Caco-2 (cell line): Measurements from ENCODE around the gene GALNS. TPM values are rescaled to one million over a fixed set of nuclear protein-coding genes. Genes with fewer than 3 reads are reported as not detected.
A peak's percentile ranks its signal among the peaks of the same experiment; 100 is the strongest.

Source experiments
- BruUV-seq: library from RNA; stranded (reverse); fragments of 400-500 nt; replicated peaks from 2 replicates; lab custom pipeline; 2021; lab: Mats Ljungman, UMichigan
- CTCF ChIA-PET: fragments of 300-600 bp; sonication (Branson Sonifier 250); formaldehyde crosslinking; loops from one replicate; lab custom pipeline; 2022; ENCODE audit warnings: antibody characterized with exemption; lab: Charles Lee
- POLR2A ChIA-PET: fragments of 300-600 bp; sonication (Branson Sonifier 250); formaldehyde crosslinking; loops from one replicate; lab custom pipeline; 2022; ENCODE audit warnings: antibody characterized with exemption; lab: Charles Lee
- DNase-seq, 2 experiments: peaks; one replicate each; pipeline versions ENCODE4 v3.0.0 to v3.0.0-alpha.2; 2020 to 2022
- H3K27me3 ChIP-seq: replicated peaks from 2 replicates; pipeline ENCODE4 v1.6.0; 2011; ENCODE audit warnings: low read length; ENCODE audit not compliant: control insufficient read depth, insufficient read depth
- H3K36me3 ChIP-seq: 2 replicates; pipeline ENCODE4 v1.5.1; 2011; ENCODE audit warnings: low read length; ENCODE audit not compliant: control insufficient read depth, insufficient read depth
- H3K4me1 ChIP-seq: fragments of 250-450 bp; sonication (Bioruptor Pico); 2 replicates; pipeline ENCODE4 v1.5.1; 2020; ENCODE audit warnings: mild to moderate bottlenecking
- H3K4me3 ChIP-seq: 2 replicates; pipeline ENCODE4 v1.5.1; 2011; ENCODE audit warnings: low read depth, mild to moderate bottlenecking, control low read depth, low read length
- H3K9me3 ChIP-seq: fragments of 250-450 bp; sonication (Bioruptor Pico); 2 replicates; pipeline ENCODE4 v1.5.1; 2020; ENCODE audit warnings: mild to moderate bottlenecking, moderate library complexity
- H3K27ac Mint-ChIP-seq: one replicate; pipeline ENCODE4 v1.8.0; 2022; ENCODE audit warnings: mixed read lengths; ENCODE audit not compliant: unreplicated experiment
- H3K27me3 Mint-ChIP-seq: one replicate; pipeline ENCODE4 v1.8.0; 2022; ENCODE audit warnings: mixed read lengths; ENCODE audit not compliant: insufficient read depth, unreplicated experiment
- H3K36me3 Mint-ChIP-seq: one replicate; pipeline ENCODE4 v1.8.0; 2022; ENCODE audit warnings: mild to moderate bottlenecking, mixed read lengths; ENCODE audit not compliant: insufficient read depth, unreplicated experiment
- H3K4me1 Mint-ChIP-seq: one replicate; pipeline ENCODE4 v1.8.0; 2022; ENCODE audit warnings: low read depth, mixed read lengths; ENCODE audit not compliant: unreplicated experiment
- H3K4me3 Mint-ChIP-seq: one replicate; pipeline ENCODE4 v1.8.0; 2022; ENCODE audit warnings: mild to moderate bottlenecking, moderate library complexity, mixed read lengths; ENCODE audit not compliant: unreplicated experiment
- H3K9me3 Mint-ChIP-seq: one replicate; pipeline ENCODE4 v1.8.0; 2022; ENCODE audit warnings: mixed read lengths; ENCODE audit not compliant: unreplicated experiment
- intact Hi-C: fragments of 100-400 bp; cut with micrococcal nuclease; formaldehyde crosslinking; loops from one replicate; pipeline ENCODE4 v1.10.0; 2022; ENCODE audit not compliant: unreplicated experiment
- total RNA-seq: library from RNA; stranded (reverse); gene quantifications from 2 replicates; pipeline ENCODE4 v1.2.3, GENCODE V29; 2022
- TF ChIP-seq, protein P1 (sequence below), 2 experiments: fragments of 200-600 bp in 1 of 2; IDR thresholded peaks; 1 replicate in 1 of 2; 2 replicates in 1 of 2; pipeline versions ENCODE4 v1.5.1 to v1.8.0; 2011 to 2022; ENCODE audit warnings: antibody characterized with exemption in 1 of 2, control low read depth in 1 of 2, inconsistent platforms in 1 of 2, low read depth in 1 of 2, low read length in 1 of 2, mild to moderate bottlenecking in 1 of 2, moderate library complexity in 1 of 2; ENCODE audit not compliant: insufficient read depth in 1 of 2, severe bottlenecking in 1 of 2, unreplicated experiment in 1 of 2

GALNS gene
- total RNA-seq, 1 experiment from 2014 or later = 57.8 TPM

DNA sequence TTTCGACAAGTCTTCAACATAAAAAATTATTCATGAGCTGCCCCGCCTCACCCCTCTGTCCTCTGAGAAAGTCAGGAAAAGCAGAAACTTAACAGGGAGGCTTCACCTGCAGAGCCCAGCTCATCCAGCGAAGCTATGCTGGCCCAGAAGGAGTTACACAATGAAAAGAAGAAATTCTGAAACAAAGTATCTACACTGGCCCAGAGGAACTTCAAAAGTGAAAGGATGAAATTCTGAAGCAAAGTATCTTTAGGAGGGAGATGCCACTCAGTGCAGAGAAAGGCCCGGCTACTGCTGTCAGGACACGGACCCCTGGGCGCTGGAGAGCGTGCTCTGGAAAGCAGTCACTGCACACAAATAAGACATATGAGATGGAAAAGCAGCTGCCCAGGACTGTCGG is 1.6 kb downstream of the GALNS start:
- H3K27me3 Mint-ChIP-seq = no peaks in the 10 kb centered on the region
- H3K4me1 Mint-ChIP-seq = peaks cover 18% of the 10 kb centered on the region
- H3K27ac Mint-ChIP-seq = peak overlapping the region; percentile 87
- TF ChIP-seq, protein P1, sequence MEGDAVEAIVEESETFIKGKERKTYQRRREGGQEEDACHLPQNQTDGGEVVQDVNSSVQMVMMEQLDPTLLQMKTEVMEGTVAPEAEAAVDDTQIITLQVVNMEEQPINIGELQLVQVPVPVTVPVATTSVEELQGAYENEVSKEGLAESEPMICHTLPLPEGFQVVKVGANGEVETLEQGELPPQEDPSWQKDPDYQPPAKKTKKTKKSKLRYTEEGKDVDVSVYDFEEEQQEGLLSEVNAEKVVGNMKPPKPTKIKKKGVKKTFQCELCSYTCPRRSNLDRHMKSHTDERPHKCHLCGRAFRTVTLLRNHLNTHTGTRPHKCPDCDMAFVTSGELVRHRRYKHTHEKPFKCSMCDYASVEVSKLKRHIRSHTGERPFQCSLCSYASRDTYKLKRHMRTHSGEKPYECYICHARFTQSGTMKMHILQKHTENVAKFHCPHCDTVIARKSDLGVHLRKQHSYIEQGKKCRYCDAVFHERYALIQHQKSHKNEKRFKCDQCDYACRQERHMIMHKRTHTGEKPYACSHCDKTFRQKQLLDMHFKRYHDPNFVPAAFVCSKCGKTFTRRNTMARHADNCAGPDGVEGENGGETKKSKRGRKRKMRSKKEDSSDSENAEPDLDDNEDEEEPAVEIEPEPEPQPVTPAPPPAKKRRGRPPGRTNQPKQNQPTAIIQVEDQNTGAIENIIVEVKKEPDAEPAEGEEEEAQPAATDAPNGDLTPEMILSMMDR (IDR thresholded peaks at IDR 0.05; ENCODE audit: insufficient read depth in 1 of 2, low read depth in 1 of 2, low read length in 1 of 2, severe bottlenecking in 1 of 2, unreplicated experiment in 1 of 2) = no peak
- H3K36me3 Mint-ChIP-seq = peaks cover 34% of the 10 kb centered on the region
- no peak for DNase-seq
- ChIA-PET POLR2A (no interaction called here), CTCF (no interaction called here)
- Histone ChIP-seq H3K9me3 (no peaks in the 10 kb centered on the region), H3K4me3 (no peak overlapping the region), H3K4me1 (peaks cover 11% of the 10 kb centered on the region), H3K27me3 (no peaks in the 10 kb centered on the region), H3K36me3 (0 out of 2 replicates have a peak, but pooled peaks cover 4% of the 10 kb centered on the region)
- no peaks in the 10 kb centered on the region for H3K9me3 Mint-ChIP-seq
- peak overlapping the region; percentile 95 for H3K4me3 Mint-ChIP-seq
- BruUV-seq = no TSS peak
- intact Hi-C loops = loop anchor here (5.0 kb wide), 1 partner anchor 358 kb away; no protein-coding TSS in a partner anchor

DNA sequence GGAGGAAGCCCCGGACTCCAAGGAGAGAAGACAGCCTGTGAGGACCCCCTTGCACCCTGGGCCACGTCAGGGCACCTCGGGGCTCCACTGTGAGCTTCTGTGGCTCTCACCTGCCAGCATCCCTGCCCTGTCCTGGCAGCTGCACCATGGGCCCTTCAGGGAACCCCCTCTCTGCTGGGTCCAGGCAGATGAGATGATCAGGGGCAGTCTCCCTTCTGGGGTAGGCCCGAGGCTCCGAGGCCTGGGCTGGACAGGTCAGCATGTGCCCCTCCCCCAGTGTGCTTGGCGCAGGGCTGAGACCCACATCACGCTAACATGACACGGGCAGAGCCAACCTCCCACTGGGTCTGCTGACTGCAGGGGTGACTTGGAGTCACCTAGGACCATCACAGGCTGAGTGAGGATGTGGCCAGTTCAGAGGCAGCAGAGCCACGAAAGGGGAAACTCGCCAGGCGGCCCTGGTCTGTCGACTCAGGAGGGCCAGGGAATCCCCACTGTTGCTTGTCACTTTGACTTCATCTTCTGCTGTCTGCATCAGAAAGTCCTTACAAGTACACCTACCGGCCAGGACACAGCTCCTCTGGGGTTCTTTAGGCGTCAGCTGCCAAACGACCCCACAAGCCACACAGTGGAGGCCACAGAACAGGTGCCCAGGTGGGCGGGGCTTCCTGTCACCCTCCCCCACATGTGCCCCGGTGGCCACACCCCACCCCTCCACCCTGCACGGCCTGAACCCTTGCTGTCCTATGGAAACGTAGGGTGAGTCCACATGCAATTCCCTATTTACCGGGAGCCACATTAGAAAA is 2.2 kb downstream of the GALNS start:
- TF ChIP-seq, protein P1 (IDR thresholded peaks at IDR 0.05; ENCODE audit: insufficient read depth in 1 of 2, low read depth in 1 of 2, low read length in 1 of 2, severe bottlenecking in 1 of 2, unreplicated experiment in 1 of 2) = no peak
- Mint-ChIP-seq H3K4me3 (peak overlapping the region; percentile 95), H3K9me3 (no peaks in the 10 kb centered on the region), H3K27me3 (no peaks in the 10 kb centered on the region), H3K4me1 (peaks cover 18% of the 10 kb centered on the region), H3K27ac (peak overlapping the region; percentile 87), H3K36me3 (peaks cover 34% of the 10 kb centered on the region)
- Histone ChIP-seq H3K36me3 (peaks cover 2% of the 10 kb centered on the region; the same call in 1 of the 2 replicates), H3K4me3 (no peak overlapping the region), H3K27me3 (no peaks in the 10 kb centered on the region), H3K4me1 (peaks cover 11% of the 10 kb centered on the region), H3K9me3 (no peaks in the 10 kb centered on the region)
- intact Hi-C loops = loop anchor here (5.0 kb wide), 1 partner anchor 357 kb away; no protein-coding TSS in a partner anchor
- BruUV-seq = no TSS peak
- CTCF ChIA-PET = no interaction called here
- POLR2A ChIA-PET = no interaction called here
- DNase-seq = no peak

DNA sequence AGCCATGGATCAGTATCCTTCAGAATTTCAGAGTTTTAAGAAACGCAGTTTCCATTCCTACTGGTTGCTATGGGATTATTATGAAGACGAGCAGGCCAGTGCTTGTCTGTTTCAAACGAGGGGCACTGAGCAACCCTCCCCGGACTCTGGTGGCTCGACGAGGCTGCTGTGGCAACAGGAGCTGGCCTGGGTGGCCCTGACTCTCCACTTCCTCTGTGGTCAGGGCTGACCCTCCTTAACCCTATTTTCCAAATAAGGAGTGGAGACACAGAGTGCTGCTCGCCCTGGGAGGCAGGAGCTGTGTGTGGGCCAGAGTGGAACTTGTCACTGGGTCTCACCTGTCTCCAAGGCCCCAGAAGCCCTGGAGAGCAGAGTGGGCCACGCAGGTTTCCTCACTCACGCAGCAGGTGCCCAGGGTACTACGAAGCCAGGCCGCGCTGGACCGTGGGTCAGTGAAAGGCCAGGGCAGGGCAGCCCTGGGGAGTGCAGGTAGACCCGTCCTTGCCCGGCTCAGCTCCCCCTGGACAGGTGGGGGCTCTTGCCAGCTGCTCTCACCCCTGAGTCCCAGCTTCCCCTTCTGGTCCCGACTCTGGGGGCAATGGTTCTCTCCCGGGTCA is 3.3 kb downstream of the GALNS start:
- TF ChIP-seq, protein P1 (IDR thresholded peaks at IDR 0.05; ENCODE audit: insufficient read depth in 1 of 2, low read depth in 1 of 2, low read length in 1 of 2, severe bottlenecking in 1 of 2, unreplicated experiment in 1 of 2) = no peak
- Histone ChIP-seq H3K4me1 (peaks cover 11% of the 10 kb centered on the region), H3K36me3 (peaks cover 1% of the 10 kb centered on the region; the same call in 1 of the 2 replicates), H3K9me3 (no peaks in the 10 kb centered on the region), H3K4me3 (no peak overlapping the region), H3K27me3 (no peaks in the 10 kb centered on the region)
- Mint-ChIP-seq H3K4me3 (no peak overlapping the region), H3K9me3 (no peaks in the 10 kb centered on the region), H3K27ac (no peak overlapping the region), H3K4me1 (peaks cover 17% of the 10 kb centered on the region), H3K36me3 (peaks cover 29% of the 10 kb centered on the region), H3K27me3 (no peaks in the 10 kb centered on the region)
- intact Hi-C loops = no loop called here
- DNase-seq = no peak
- no TSS peak for BruUV-seq
- ChIA-PET CTCF (interaction anchor here (0.7 kb wide), 1 partner anchor 116 kb away, joined by 10 read pairs; no protein-coding TSS in a partner anchor), POLR2A (no interaction called here)
